ENCODE measurements around the gene ITM2C.

GRCh38 chr2:230874876-230875275 lies 10.1 kb downstream of the ITM2C start:
- TF ChIP-seq RAD21 (IDR thresholded peaks at IDR 0.05; ENCODE audit: low read depth) (no peak), CREB1 (IDR thresholded peaks at IDR 0.05; ENCODE audit: low read depth) (no peak), MAX (IDR thresholded peaks at IDR 0.05) (no peak), TEAD4 (IDR thresholded peaks at IDR 0.05) (no peak), TAF1 (IDR thresholded peaks at IDR 0.05; ENCODE audit: low read depth) (no peak), USF1 (IDR thresholded peaks at IDR 0.05) (no peak), EP300 (IDR thresholded peaks at IDR 0.05; ENCODE audit: borderline replicate concordance) (no peak), EGR1 (IDR thresholded peaks at IDR 0.05) (no peak), CEBPB (IDR thresholded peaks at IDR 0.05) (no peak), ZBTB7A (IDR thresholded peaks at IDR 0.05; ENCODE audit: low read depth) (no peak), REST (IDR thresholded peaks at IDR 0.05; ENCODE audit: low read depth) (no peak)

Measured in Ishikawa (cell line).